GM21619 (cell line): ENCODE measurements around the gene FSD1.
"Not testable (repeated sequence)": the region's sequence is repeated elsewhere in the genome, so short reads cannot be mapped to it uniquely, and the experiment has no call there.

Experiments used
- ATAC-seq: cut with Tn5 transposase; IDR thresholded peaks from one replicate; pipeline ENCODE4 v1.9.1; 2021; ENCODE audit not compliant: unreplicated experiment

FSD1 gene

DNA sequence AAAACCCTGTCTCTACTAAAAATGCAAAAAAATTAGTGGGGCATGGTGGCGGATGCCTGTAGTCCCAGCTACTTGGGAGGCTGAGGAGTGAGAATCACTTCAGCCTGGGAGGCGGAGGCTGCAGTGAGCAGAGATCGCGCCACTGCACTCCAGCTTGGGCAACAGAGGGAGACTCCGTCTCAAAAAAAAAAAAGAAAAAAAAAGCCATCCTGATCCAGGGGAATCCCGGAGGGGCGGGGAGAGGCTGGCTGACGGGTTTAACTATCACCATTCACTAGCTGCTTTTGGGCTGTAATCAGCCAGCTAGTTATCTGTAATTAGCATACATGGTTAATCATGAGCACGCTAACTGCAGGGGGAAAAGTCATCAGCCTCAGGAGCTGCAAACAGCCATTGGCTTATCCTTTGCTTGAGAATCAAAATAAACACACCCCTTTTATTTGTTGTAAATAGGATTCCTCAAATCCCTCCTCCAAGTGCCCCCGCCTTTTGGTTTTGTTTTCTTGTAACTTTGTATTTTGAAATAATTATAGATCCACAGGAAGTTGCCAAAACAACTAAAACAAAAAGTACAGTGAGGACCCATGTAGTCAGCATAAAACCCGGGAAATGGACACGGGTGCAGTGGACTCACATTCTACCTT lies 9.6 kb downstream of the FSD1 start:
- no peak for ATAC-seq

DNA sequence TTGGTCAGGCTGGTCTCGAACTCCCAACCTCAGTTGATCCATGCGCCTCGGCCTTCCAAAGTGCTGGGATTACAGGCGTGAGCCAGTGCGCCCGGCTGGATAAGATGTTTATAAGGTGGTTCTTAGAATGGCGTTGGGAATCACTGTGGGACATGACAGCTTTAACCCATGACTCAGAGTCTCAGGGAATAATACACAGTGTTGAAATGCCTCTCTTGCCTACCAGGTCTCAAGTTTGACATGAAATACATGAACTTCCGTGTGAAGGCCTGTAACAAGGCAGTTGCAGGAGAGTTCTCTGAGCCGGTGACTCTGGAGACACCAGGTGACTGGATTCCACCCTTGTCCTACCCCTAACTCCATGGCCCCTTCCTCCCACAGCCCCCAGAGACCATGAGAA lies 12.6 kb downstream of the FSD1 start:
- no peak for ATAC-seq

DNA sequence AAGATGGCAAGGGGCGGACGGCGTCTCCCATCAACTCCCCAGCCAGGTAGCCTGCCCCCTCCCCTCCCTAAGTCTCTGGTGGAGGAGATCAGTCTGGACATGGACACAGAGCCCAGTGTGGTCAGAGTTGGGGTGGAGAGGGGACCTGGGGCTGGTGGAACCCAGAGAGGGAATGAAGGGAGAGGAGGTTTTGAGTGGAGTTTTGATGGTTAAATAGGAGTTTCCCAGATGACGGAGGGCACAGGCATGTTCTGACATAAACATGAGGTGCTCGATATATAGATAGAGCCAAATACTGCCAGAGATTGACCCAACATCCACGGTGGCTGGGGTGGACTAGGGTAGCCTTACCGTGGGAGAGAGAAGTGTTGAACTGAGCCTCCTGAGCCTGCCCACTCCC lies 14.1 kb downstream of the FSD1 start:
- ATAC-seq = no peak

DNA sequence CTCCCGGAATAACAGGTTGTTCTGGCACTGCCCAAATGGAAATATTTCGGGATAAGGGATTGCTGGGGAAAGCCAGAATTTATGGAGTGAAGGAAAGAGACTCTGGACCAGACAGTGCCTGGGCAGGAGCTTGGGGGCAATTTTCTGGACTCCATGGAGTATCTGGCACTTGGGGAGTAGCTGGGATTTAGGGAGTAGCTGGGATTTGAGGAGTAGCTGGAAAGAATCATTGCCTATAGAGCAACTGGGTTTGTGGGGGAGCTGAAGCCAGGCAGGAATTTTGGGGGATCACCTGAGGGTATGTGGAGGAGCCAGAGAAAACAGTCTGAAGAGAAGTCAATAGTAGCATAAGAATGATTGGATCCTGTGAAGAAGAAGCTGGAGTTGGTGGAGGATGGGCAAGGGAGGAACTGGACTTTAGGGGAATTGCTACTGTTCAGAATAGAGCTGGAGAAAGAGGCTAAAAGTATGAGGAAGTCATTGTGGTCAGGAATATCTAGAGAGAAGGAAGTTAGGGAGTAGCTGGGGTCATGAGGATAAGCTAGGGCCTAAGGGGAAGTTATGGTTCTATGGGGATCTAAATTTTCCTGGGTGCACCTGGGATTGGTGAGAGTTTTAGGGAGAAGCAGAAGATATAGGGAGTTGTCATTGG lies 14.8 kb downstream of the FSD1 start:
- no peak for ATAC-seq

DNA sequence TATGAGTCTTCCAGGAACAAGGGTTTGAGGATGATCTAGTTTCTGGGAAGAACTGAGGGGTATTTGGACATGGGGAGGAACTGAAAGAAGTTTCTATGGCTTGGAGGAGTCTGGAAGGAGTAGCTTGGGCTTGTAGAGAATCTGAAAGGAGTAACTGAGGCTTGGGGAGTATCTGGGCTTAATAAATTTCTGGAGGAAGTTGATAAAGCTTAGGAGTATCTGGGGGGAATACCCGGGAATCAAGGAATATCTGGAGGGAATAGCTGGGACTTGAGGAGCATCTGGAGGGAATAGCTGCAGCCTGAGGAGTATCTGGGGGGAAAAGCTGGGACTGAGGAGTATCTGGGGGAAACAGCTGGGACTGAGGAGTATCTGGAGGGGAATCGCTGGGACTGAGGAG lies 16.0 kb downstream of the FSD1 start:
- no peak for ATAC-seq

DNA sequence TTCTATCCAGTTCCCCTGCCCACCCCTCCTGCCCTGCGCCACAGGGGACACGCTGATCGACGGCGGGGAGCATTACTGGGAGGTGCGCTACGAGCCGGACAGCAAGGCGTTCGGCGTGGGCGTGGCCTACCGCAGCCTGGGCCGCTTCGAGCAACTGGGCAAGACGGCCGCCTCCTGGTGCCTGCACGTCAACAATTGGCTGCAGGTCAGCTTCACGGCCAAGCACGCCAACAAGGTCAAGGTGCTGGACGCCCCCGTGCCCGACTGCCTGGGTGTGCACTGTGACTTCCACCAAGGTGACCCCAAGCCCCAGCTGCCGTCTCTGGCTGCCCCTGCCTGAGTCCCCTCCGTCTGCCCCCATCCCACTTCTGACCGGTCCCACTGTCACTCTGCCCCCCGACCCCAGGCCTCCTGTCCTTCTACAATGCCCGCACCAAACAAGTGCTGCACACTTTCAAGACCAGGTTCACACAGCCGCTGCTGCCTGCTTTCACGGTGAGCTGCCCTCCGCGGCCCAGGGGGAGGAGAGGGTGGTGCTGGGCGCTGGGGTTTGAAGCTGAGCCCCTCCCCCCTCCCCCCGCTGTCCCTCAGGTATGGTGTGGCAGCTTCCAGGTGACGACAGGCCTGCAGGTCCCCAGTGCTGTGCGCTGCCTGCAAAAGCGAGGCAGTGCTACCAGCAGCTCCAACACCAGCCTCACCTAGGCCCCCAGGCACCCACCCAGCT lies 18.7 kb downstream of the FSD1 start:
- ATAC-seq = no peak

DNA sequence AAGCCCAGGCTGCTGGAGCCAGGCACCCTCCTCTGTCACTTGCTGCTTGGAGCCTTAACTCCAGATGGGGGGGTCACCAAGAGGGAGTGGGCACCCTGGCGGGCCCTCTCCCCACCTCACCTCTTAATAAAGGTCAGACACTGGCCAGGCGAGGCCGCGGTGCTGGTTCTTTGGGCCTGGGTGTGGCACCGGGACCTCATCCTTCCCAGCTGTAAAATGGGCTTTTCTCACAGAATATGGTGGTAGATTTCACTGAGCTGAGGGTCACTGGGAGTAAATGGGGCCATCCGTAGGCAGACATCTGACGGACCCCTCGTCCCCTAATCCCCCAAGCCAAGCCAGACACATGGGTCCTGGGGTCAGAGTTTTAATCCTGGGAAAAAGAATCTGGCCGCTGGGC lies 19.3 kb downstream of the FSD1 start:
- no peak for ATAC-seq

DNA sequence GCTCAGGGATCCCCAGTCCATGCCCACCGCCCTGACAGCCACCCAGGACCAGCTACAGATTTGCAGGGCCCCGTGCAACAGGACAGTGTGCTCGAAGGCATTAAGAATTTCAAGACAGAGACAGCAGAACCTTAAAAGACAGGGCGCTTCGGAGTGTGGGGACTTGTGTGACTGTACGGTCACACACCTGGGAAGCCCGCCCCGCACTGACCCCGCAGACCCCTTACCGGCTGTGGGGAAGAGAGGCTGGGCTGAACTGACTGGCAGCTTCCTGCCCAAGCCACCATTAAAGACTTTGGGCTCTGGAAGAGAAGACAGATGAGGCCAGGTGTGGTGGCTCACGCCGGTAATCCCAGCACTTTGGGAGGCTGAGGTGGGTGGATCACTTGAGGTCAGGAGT lies 19.8 kb downstream of the FSD1 start:
- ATAC-seq = no peak

DNA sequence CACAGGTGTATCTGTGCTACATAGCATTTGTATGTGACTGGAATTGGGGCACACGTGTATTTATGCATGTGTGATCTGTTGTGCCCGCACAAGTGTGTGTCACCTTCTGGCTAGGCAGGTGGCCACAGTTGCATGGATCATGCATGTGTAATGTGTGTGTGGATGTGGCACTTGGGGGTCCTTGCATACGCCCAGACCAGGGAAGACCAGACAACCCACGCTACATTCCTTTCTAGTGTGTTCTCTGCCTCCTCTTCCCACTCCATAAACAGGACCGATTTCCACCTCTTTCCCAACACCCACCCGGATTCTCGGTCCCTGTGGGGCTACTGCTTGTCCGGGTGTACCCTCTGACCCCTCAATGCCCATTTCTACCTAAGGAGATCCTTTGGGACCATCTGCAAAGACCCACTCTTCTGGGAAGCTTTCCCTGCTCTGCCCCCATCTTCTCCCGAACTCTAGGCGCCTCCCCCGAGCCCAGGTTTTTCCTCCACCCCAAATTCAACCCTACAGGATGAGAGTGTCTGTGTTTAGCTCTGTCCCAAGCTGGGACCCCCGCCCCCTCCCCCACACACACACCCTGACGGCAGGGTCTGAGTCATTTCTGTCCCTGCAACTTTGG lies 21.9 kb downstream of the FSD1 start:
- ATAC-seq = no peak

DNA sequence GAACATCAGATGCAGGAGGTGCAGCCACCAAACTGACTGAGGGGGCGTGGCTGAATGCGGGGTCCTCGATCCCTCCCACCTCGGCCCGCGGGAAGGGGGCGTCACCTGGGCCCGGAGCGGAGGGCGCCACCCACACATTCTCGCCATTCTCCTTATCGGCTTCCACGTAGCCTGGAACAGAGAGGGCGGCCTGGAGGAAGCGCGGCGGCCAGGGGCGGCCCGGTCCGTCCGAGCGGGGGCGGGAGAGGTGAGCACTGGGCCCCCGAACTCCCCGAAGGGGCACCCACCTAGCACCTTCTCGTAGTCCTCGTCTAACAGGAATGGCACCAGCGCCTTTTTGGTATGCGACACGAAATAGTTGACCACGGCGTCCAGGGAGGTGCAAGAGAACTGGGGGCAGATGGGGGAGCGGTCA lies 22.4 kb downstream of the FSD1 start:
- no peak for ATAC-seq

DNA sequence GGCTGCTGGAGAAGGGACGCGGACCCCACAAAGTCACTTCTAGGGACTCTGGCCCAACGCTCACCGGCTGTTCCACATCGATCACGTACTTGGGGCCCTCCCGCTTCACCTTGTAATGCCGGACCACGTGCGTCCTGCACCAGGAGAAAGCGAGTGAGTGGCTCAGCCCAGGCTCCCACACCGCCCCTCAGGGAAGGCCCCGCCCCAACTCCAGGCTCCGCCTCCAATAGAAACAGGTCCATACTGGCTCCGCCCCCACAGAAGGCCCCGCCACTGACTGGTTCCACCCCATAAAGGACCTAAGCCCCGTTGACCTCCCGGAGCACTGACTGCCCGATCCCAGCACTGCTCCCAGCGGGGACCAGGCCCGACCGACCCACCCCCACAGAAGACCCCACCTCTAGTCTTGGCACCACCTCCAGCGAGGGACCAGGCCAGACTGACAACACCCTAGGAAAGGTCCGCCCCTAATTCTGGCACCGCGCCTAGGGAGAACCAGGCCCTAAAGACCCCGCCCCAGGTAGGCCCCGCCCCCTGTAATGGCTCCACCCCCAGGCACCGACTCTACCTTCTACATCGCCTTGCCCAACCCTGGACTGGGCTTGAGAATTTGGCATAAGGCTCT lies 23.0 kb downstream of the FSD1 start:
- ATAC-seq = peak; percentile 22

DNA sequence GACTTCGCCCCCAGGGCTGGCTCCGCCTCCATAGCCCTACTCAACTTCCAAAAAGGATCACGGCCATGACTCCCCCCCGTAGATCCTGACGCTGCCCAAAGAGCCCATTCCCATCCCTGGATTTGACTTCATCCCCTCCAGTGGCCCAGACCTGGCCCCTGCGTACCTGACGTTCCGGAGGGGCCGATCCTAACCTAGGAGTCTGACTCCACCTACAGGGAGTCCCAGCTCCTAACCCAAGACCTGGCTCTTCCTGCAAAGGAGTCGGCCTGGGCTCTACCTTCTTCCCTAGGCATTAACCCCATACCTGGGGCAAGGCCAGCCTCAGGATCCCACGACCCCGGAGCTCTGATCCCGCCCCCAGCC lies 23.5 kb downstream of the FSD1 start:
- ATAC-seq = peak; percentile 16

DNA sequence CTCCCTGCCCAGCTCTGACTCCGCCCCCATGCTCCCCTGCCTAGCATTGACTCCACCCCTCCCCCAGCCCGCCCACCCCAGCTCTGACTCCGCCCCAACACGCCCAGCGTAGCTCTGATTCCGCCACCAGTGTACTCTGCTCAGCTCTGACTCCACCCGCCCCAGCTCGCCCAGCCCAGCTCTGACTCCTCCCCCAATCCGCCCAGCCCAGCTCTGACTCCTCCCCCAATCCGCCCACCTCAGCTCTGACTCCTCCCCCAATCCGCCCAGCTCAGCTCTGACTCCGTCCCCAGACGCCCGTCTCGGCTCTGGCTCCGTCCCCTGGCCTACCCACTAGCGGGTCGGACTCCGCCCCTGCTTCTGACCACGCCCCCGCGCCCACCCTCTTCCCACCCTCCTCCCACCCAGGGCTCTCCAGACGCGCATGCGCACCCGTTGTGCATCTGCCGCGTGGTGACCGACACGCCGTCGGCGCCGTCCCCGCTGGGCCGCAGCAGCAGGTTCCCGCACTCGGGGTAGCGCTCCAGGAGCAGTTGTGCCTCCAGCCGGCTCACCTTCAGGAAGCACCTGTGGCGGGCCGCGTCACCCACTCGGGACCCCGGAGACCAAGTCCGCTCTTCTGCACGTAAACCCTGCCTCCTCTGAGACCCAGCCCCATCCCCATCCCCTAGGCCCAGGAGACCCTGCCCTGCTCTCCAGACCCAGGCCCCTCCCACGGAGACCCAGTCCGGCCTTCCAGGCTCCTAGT lies 24.0 kb downstream of the FSD1 start:
- peak; percentile 76 for ATAC-seq

DNA sequence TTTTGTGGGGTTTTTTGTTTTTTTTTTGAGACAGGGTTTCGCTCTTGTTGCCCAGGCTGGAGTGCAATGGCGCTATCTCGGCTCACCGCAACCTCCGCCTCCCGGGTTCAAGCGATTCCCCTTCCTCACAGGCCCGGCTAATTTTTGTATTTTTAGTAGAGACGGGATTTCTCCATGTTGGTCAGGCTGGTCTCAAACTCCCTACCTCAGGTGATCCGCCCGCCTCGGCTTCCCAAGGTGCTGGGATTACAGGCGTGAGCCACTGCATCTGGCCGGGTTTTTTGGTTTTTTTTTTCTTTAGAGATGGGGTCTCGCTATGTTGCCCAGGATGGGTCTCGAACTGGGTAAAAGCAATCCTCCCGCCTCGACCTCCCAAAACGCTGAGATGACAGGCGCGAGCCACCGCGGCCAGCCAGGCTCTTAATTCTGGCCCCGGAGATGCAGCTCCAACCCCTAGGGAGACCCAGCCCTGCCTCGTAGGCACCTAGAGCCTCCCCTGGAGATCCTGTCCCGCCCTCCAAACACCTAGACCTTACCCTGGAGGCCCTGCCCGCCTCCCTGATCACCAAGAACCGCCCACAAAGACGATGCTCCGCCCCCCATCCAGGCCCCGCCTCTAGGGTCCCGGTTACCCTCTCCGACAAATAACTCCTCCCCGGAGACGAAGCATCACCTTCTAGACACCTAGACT lies 24.7 kb downstream of the FSD1 start:
- ATAC-seq = not testable (repeated sequence)

DNA sequence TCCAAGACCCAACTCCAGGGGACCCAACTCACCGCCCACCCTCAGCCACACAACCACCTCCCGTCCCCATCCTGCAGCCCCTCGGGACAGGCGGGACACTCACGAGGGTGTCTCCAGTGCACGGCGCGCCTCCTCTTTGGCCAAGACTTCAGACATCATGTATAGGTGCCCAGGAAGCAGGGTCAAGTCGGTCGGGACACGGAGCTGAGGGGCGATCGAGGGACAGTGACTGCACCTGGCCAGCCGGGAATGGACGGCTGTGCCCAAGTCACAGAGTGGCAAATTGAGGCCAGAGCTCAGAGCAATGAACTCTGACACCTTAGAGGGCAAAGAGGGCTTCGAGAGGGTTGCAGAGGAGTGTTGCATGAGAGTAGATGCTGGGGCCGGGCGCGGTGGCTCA lies 25.5 kb downstream of the FSD1 start:
- no peak for ATAC-seq

DNA sequence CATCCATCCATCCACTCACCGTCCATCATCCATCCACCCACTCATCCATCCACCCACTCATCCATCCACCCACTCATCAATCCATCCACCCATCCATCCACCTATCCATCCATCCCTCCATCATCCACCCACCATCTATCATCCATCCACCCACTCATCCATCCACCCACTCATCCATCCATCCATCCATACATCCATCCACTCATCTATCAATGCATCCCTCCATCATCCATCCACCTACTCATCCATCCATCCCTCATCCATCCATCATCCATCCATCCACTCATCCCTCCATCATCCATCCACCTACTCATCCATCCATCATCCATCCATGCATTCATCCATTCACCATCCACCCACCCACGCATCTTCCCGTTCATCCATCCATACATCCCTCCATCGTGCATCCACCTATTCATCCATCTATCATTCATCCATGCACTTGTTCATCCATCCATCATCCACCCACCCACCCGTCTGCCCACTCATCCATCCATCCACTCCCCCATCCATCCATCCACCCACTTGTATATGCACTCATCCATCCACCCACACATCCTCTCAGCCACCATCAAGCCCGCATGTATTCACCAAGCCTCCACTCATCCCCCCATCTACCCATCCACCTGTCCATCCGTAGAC lies 30.7 kb downstream of the FSD1 start:
- no peak for ATAC-seq

DNA sequence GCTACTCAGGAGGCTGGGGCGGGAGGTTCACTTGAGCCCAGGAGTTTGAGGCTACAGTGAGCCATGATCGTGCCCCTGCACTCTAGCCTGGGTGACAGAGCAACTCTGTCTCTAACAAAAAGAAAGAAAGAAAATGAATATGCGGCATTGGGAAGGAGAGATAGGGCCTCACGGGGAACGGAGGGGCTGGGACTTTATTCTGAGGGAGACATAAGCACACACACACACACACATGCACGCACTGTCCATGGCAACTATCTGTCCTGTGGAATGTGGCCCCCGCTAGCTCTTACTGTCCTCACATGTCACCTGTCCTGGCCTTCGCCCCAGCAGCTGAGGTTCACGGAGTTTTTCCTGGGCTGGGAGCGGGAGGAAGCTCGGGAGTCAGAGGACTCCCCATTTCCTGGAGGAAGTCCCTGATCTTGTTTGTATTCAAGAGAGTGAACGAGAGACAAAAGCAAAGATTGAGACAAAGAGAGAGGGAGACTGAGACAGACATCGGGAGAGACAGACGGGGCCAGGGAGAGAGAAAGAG lies 33.6 kb downstream of the FSD1 start:
- ATAC-seq = no peak

DNA sequence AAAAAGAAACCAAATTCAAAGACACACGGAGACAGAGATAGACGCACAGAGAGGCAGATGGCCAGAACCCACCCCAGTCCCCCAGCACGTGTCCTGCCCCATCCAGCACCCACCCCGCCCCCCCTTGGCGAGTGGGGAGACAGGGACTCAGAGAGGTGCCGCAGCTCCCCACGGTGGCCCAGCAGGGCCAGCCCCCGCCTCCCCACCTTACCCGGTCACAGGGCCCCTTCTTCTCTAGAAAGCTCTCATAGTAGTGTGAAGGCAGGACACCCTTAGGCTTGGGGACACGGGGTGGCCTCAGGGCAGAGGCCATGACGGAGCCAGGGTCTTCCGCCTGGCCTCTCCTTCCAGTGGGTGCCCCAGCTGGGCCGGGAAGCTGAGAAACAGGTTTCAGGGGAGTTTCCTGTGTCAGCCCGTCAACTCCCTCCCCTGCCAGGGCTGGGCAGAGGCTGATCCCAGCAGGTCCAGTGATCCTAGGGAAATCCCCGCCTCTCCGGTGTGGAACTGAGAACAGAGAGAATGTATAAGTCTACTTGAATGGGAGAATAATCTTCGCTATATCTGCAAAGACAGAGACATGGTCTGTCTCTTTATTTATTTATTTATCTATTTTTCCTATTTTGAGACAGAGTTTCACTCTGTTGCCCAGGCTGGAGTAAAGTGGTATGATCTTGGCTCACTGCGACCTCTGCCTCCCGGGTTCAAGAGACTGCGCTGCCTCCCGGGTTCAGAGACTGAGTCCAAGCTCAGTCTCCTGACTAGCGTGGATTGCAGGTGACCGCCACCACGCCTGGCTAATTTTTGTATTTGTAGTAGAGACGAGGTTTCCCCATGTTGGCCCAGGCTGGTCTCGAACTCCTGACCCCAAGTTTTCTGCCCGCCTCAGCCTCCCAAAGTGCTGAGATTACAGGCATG lies 34.3 kb downstream of the FSD1 start, which contains the start of gene STAP2:
STAP2 (minus strand) TSS at position 387 of the 915 bp plus-strand sequence; CDS start at position 313, 74 bp downstream.
- ATAC-seq = no peak

DNA sequence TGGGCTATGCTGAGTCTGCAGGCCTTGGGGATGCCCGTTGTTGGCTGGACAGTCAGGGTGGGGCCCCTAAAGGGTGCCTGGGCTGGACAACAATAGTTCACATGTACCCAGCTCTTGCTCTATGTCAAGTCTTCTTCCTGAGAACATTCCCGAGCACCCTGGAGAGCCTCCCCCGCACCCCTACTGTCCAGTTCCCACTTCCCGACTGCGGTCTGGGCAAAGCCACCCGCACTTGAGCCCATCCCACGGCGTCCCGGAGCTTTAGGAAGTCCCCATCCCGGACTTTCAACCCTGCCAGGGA lies 37.9 kb downstream of the FSD1 start:
- ATAC-seq = no peak
